Endothelial cell of umbilical vein (primary cell): ENCODE data around the gene GRM2. TPM values are rescaled to one million over a fixed set of nuclear protein-coding genes. Genes with fewer than 3 reads are reported as not detected.

ENCODE experiments used
- BruUV-seq: library from RNA; stranded (reverse); fragments of 400-500 nt; replicated peaks from 2 replicates; lab custom pipeline; 2021; lab: Mats Ljungman, UMichigan
- CTCF ChIA-PET: fragments of 300-600, 350-600 bp; sonication (Branson Sonifier 250); formaldehyde crosslinking; loops from one replicate; lab custom pipeline; 2021; ENCODE audit warnings: antibody characterized with exemption, inconsistent platforms; lab: Charles Lee
- POLR2A ChIA-PET: fragments of 300-600, 350-600 bp; sonication (Branson Sonifier 250); formaldehyde crosslinking; loops from one replicate; lab custom pipeline; 2021; ENCODE audit warnings: antibody characterized with exemption, inconsistent platforms; lab: Charles Lee
- DNase-seq: peaks from one replicate; pipeline ENCODE4 v3.0.0-alpha.2; 2011; ENCODE audit warnings: low read depth, low spot score
- FAIRE-seq: peaks from 2 replicates; lab custom pipeline; 2011; peaks lifted over from hg19 to GRCh38; lab: Jason Lieb, UNC
- H2AFZ ChIP-seq: 2 replicates; pipeline ENCODE4 v1.6.0; 2012; ENCODE audit warnings: low read depth, low read length, control low read depth, inconsistent platforms
- H3K27ac ChIP-seq: 2 replicates; pipeline ENCODE4 v1.5.1; 2011; ENCODE audit warnings: low read depth, mild to moderate bottlenecking, control low read depth, low read length, moderate library complexity; ENCODE audit not compliant: insufficient read depth
- H3K27me3 ChIP-seq, 2 experiments: 2 replicates each; pipeline versions ENCODE4 v1.6.0 to v1.6.1; 2011; ENCODE audit warnings: low read length in 2 of 2, mixed read lengths in 1 of 2; ENCODE audit not compliant: control insufficient read depth in 2 of 2, insufficient read depth in 2 of 2
- H3K36me3 ChIP-seq, 2 experiments: 2 replicates in 1 of 2; 3 replicates in 1 of 2; pipeline ENCODE4 v1.5.1; 2011; ENCODE audit warnings: low read length in 2 of 2, mild to moderate bottlenecking in 1 of 2, moderate library complexity in 1 of 2; ENCODE audit not compliant: control insufficient read depth in 2 of 2, insufficient read depth in 2 of 2; ENCODE audit errors: extremely low read depth in 1 of 2
- H3K4me1 ChIP-seq: 3 replicates; pipeline ENCODE4 v1.5.1; 2011; ENCODE audit warnings: mild to moderate bottlenecking, low read length; ENCODE audit not compliant: control insufficient read depth, insufficient read depth; ENCODE audit errors: extremely low read depth
- H3K4me2 ChIP-seq: 2 replicates; pipeline ENCODE4 v1.6.1; 2011; ENCODE audit warnings: low read length, control low read depth, mixed read lengths; ENCODE audit not compliant: insufficient read depth
- H3K4me3 ChIP-seq, 3 experiments: fragments of 200-600 bp in 1 of 3; sonication (generic), shearing (Covaris generic) in 1 of 3; replicated peaks in 1 of 3; 2 replicates each; pipeline ENCODE4 v1.5.1; 2011 to 2016; ENCODE audit warnings: control low read depth in 3 of 3, low read length in 3 of 3, mild to moderate bottlenecking in 2 of 3, inconsistent platforms in 1 of 3, low read depth in 1 of 3, moderate library complexity in 1 of 3; ENCODE audit not compliant: insufficient read depth in 1 of 3
- H3K79me2 ChIP-seq: 2 replicates; pipeline ENCODE4 v1.6.0; 2012; ENCODE audit warnings: low read length, inconsistent platforms; ENCODE audit not compliant: control insufficient read depth, insufficient read depth
- H3K9ac ChIP-seq: replicated peaks from 2 replicates; pipeline ENCODE3; 2011; ENCODE audit warnings: low read length, control low read depth; ENCODE audit not compliant: insufficient read depth; ENCODE audit errors: extremely low read depth
- H3K9me1 ChIP-seq: replicated peaks from 3 replicates; pipeline ENCODE4 v1.6.0; 2011; ENCODE audit warnings: mild to moderate bottlenecking, low read length; ENCODE audit not compliant: control insufficient read depth, insufficient read depth; ENCODE audit errors: extremely low read depth
- H3K9me3 ChIP-seq: replicated peaks from 2 replicates; pipeline ENCODE4 v1.5.1; 2012; ENCODE audit warnings: low read length, inconsistent platforms; ENCODE audit not compliant: control insufficient read depth, insufficient read depth
- H4K20me1 ChIP-seq: replicated peaks from 2 replicates; pipeline ENCODE3; 2011; ENCODE audit warnings: mild to moderate bottlenecking, low read length; ENCODE audit not compliant: control insufficient read depth, insufficient read depth; ENCODE audit errors: extremely low read depth
- CTCF ChIP-seq, 2 donors: IDR thresholded peaks; 1 replicate in 1 of 2; 2 replicates in 1 of 2; pipeline ENCODE4 v1.5.1; 2011; ENCODE audit warnings: low read length in 2 of 2, mild to moderate bottlenecking in 2 of 2, moderate library complexity in 2 of 2, control low read depth in 1 of 2, inconsistent platforms in 1 of 2, low read depth in 1 of 2; ENCODE audit not compliant: insufficient read depth in 1 of 2; ENCODE audit errors: extremely low read depth in 1 of 2
- EZH2 ChIP-seq: IDR thresholded peaks from 2 replicates; pipeline ENCODE4 v1.6.1; 2012; ENCODE audit warnings: borderline replicate concordance, low read depth, mild to moderate bottlenecking, moderate library complexity, low read length, inconsistent platforms; ENCODE audit not compliant: severe bottlenecking
- FOS ChIP-seq: IDR thresholded peaks from 2 replicates; pipeline ENCODE4 v1.6.1; 2011; ENCODE audit warnings: mild to moderate bottlenecking, low read length, moderate library complexity, borderline replicate concordance; ENCODE audit not compliant: insufficient read depth
- GATA2 ChIP-seq: IDR thresholded peaks from 2 replicates; pipeline ENCODE4 v1.7.0; 2011; ENCODE audit warnings: low read depth, mild to moderate bottlenecking, moderate library complexity, mixed read lengths, low read length; ENCODE audit not compliant: insufficient read length, insufficient read depth
- JUN ChIP-seq: IDR thresholded peaks from 2 replicates; pipeline ENCODE4 v1.6.1; 2011; ENCODE audit warnings: borderline replicate concordance, low read depth; ENCODE audit not compliant: insufficient read length, insufficient read depth
- MAX ChIP-seq: IDR thresholded peaks from 2 replicates; pipeline ENCODE4 v1.6.1; 2011; ENCODE audit not compliant: insufficient read depth, insufficient read length
- MYC ChIP-seq: IDR thresholded peaks from one replicate; pipeline ENCODE4 v1.6.1; 2011; ENCODE audit warnings: mild to moderate bottlenecking, low read depth, low read length
- POLR2A ChIP-seq: IDR thresholded peaks from 2 replicates; pipeline ENCODE4 v1.6.1; 2012; ENCODE audit warnings: low read depth, mild to moderate bottlenecking, control low read depth, low read length
- POLR2AphosphoS5 ChIP-seq: IDR thresholded peaks from 2 replicates; pipeline ENCODE4 v1.6.1; 2012; ENCODE audit warnings: low read depth, mild to moderate bottlenecking, control low read depth, low read length, moderate library complexity; ENCODE audit not compliant: insufficient read depth
- dilution Hi-C: fragments of 300-500 bp; cut with MboI; formaldehyde crosslinking; loops from one replicate; pipeline ENCODE4 v1.15.0; 2019; ENCODE audit warnings: low sequenced_read_pairs; ENCODE audit not compliant: extremely low pct_ligation_motif_present
- intact Hi-C: fragments of 100-400 bp; cut with micrococcal nuclease; formaldehyde crosslinking; loops from one replicate; pipeline ENCODE4 v1.10.0; 2022
- polyA plus RNA-seq, 4 experiments: library from polyadenylated mRNA; depleted of rRNA in 3 of 4; stranded (reverse) in 3 of 4; unstranded in 1 of 4; fragments of >200 nt; gene quantifications; 2 replicates each; pipeline versions ENCODE4 v1.2.1 to v1.2.3, GENCODE V29; 2011 to 2012; ENCODE audit warnings: missing spikeins in 1 of 4
- total RNA-seq: library from RNA; stranded (reverse); gene quantifications from 2 replicates; pipeline ENCODE4 v1.2.3, GENCODE V29; 2021

Gene GRM2
- total and polyA plus RNA-seq, 2 donors (not counting 3 experiments of a cell fraction or from before 2014, with no cell fraction given), result 0.10 to 0.51 TPM

DNA sequence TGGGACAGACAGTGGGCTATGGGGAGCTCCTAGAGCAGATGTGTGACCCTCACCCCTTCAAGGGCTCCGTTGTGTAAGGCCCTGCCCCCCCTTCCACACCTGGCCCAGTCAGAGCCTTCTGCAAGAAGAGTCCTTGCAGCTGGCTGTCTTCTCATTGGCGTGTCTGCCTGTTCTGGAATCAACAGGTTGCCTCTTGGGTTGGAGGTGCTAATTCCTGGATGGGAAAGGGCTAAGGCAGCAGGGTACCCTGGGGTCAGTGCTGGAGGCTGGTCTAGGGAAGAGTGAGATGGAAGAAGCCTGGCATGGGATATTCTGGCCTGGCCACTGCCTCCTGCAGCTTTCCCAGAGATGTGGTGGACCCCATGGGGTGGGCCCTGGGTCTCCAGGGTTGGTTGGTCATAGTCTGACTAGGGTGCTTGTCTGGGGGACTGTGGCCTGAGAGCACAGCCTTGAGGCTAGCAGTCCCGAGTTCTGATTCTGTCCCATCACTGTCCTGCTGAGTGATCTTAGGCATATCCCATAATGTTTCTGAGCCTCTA is 30.7 kb upstream of the GRM2 start:
- Histone ChIP-seq H2AFZ (no peak overlapping the region), H3K27ac (no peak overlapping the region), H3K4me3 (no peak overlapping the region), H3K79me2 (no peaks in the 10 kb centered on the region), H3K9ac (no peak overlapping the region), H3K9me3 (no peaks in the 10 kb centered on the region), H3K27me3 (no peaks in the 10 kb centered on the region), H3K4me2 (no peak overlapping the region), H3K4me1 (peaks cover 9% of the 10 kb centered on the region), H3K9me1 (no peaks in the 10 kb centered on the region), H3K36me3 (peaks cover 0 to 2% of the 10 kb centered on the region in 2 experiments), H4K20me1 (no peaks in the 10 kb centered on the region)
- intact Hi-C loops (loop anchor here (10.0 kb wide), 1 partner anchor 1061 kb away; the partner anchor contains the start of genes CISH and MAPKAPK3), dilution Hi-C loops (no loop called here)
- DNase-seq (no peak), FAIRE-seq (no peak)
- ChIA-PET CTCF (interaction anchor here (1.2 to 5.4 kb wide), 2 partner anchors 12 to 174 kb away, joined by 3 to 54 read pairs; no protein-coding TSS in a partner anchor), POLR2A (no interaction called here)
- TF ChIP-seq JUN, result no peak
- no peak for TF ChIP-seq POLR2A
- no peak for TF ChIP-seq CTCF (IDR thresholded peaks at IDR 0.05; ENCODE audit: extremely low read depth in 1 of 2, insufficient read depth in 1 of 2, low read depth in 1 of 2, low read length in 2 of 2)
- TF ChIP-seq MAX, result no peak
- no peak for TF ChIP-seq POLR2AphosphoS5
- TF ChIP-seq GATA2, result no peak
- TF ChIP-seq FOS, result no peak
- TF ChIP-seq EZH2, result no peak
- TF ChIP-seq MYC, result no peak
- no TSS peak for BruUV-seq
